ENCODE results near the gene PLA2G2A. TPM values are rescaled to one million over a fixed set of nuclear protein-coding genes. Genes with fewer than 3 reads are reported as not detected.
"Not testable (repeated sequence)": the region's sequence is repeated elsewhere in the genome, so short reads cannot be mapped to it uniquely, and the experiment has no call there.

The PLA2G2A gene, protein sequence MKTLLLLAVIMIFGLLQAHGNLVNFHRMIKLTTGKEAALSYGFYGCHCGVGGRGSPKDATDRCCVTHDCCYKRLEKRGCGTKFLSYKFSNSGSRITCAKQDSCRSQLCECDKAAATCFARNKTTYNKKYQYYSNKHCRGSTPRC
- total RNA-seq = not detected

DNA sequence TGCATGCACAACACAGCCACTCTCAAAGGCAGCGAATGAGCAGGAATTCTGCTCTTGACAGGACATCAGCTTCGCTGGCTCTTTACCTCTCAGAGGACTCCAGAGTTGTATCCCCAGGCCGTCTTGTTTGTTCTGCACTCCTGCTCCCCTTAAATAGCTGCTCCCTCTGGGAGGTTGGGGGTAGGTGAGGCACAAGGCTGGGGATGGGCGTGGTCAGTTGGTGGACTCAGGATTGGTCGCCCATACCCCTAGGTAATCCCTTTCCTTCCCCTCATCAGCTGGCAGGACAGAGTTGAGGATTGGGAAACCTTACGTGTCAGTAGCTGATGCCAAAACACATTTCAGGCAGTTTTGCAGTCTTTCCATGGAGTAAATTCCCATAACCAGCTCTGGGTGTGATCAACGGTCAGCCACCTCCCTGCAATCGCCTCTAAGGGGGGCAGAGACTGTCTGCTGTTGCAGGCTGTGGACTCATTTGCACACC lies at the start of gene PLA2G2A:
Gene PLA2G2A, minus strand, starts transcription at position 125 of the 484 bp plus-strand sequence. CDS start 845 bp downstream, outside the sequence.
- DNase-seq (ENCODE audit: low spot score in 2 of 2) = no peak
- no peak for FAIRE-seq

DNA sequence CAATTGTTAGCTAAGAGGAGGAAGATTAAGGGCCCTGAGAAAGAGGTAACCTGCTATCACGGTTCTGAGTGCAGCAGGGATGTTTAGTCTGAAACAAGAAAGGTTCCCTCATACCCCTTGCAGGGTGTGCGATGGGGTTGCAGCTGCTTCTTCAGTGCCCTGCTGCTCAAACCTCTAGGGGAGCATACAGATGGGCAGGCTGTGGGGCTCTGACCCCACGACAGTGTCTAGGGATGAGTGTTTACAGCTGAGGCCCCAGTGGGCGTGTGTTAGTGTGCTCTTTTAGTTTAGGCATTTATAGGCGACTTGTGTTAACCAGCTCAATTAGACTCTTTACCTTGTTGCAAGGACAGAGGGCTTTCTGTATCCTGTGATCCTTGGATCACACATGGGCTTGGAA lies 49.3 kb upstream of the PLA2G2A start:
- FAIRE-seq (no peak), DNase-seq (ENCODE audit: low spot score in 2 of 2) (no peak)

DNA sequence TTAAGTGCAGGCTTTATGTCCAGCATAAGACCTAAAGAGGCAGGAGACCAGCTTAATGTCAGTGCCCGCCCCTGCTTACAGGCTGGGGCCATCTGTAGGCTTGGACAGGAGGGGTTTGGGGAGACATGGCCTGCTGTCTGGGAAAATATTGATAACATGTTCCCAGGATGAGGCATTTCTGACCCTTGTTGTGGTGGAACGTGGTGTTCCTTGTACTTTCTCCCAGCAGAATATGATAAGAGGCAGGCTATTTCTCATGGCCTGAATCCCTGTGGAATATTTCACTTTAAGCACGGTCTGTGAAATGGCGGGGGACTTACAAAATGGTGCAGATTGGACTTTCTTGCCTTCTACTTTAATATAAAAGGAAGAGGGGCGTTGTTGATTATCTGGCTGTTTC lies 48.7 kb upstream of the PLA2G2A start:
- FAIRE-seq = no peak
- DNase-seq (ENCODE audit: low spot score in 2 of 2) = no peak

DNA sequence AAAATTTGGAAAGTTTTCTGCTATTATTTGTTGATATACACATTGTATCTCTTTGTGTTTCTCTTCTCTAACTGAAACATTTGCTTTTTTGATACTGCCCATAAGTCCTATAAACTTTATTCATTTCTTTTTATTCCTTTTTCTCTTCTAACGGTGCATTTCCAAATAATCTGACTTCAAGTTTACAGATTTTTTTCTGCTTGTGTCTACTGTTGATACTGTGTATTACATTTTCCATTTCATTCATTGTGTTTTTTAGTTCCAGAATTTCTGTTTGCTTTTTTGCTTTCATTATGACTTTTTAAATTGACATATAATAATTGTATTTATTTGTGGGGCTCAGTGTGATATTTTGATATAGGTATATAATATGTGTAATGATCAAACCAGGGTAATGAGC lies 38.3 kb upstream of the PLA2G2A start:
- DNase-seq (ENCODE audit: low spot score in 2 of 2) (no peak), FAIRE-seq (no peak)

DNA sequence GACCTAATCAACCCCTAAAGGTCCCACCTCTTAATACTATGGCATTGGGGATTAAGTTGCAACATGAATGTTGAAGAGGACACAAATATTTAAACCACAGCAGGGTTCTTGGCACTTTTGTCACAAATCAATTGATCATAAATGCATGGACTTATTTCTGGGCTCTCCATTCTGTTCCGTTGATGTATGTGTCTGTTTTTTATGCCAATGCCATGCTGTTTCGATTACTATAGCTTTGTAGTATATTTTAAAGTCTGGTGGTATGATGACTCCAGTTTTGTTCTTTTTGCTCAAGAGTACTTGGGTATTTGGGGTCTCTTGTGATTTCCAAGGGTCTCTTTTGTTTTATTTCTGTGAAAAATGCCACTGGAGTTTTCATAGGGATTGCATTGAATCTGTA lies 34.7 kb upstream of the PLA2G2A start:
- DNase-seq (ENCODE audit: low spot score in 2 of 2) = no peak
- no peak for FAIRE-seq

DNA sequence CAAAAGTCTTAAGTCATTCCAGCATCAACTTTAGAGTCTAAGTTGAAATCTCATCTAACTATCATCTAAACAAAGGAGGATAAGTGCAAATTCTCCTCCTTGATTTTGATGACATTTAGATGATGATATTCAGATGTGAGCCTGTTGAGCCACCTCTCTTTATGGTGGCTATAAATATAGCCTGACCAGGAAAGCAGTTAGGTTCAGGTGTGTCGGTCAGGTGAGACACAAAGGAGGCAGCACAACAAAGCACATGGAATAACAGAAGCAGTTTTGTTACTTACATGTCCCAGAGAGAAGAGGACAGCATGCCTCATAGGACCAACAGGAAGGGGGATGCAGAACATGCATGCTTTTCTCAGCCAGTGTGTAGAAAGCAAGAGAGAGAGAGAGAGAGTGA lies 30.6 kb upstream of the PLA2G2A start:
- no peak for FAIRE-seq
- DNase-seq (ENCODE audit: low spot score in 2 of 2) = no peak

DNA sequence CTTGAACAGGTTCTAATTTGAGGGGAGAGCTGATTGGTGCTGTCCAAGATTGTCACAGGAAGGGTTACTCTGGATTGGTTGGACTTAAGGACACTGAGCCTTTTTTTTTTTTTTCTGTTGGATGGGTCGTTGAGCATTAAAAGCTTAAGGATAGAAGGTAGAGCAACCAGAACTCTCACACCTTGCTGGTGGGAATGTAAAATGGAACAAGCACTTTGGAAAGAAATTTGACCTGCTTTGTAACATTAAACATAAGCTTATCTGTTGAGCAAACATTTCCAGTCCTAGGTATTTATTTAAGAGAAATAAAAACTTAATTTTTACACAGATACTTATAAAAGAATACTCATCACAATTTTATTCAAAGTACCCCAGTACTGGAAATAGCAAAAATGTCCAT lies 29.8 kb upstream of the PLA2G2A start:
- no peak for FAIRE-seq

DNA sequence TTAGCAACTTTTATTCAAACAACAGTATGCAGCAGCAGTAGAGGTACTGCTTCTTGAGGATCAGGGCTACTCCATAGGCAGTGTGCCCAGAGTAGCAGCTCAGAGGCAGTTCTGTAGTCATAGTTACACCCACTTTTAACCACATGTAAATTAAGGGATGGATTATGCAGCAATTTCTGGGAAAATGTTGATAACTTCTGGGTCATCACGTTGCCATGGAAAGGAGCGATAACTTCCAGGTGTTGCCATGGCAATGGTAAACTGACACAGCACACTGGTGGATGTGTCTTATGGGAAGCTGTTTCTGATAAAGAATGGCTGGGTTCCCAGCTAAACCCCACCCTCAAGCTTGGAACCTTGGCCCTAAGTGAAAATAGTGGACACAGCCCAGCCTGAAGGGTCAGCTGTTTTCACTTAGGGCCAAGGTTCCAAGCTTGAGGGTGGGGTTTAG lies 29.0 kb upstream of the PLA2G2A start:
- FAIRE-seq (no peak), DNase-seq (ENCODE audit: low spot score in 2 of 2) (no peak)

More for the DNA sequence above, 29.8 kb upstream of the PLA2G2A start:
- DNase-seq (ENCODE audit: low spot score in 2 of 2) = no peak

DNA sequence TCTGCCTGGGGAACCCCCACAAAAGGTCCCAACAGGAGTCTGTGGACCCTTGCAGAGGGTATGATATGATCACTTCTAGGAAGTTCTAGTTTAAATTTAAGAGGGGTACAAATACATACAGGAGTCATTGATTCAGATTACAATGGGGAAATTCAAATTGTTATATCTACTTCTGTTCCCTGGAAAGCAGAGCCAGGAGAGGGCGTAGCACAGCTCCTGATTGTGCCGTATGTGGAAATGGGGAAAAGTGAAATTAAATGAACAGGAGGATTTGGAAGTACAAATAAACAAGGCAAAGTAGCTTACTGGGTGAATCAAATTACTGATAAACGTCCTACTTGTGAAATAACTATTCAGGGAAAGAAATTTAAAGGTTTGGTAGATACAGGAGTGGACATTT lies 19.4 kb upstream of the PLA2G2A start:
- not testable (repeated sequence) for FAIRE-seq; DNase-seq (ENCODE audit: low spot score in 2 of 2)

DNA sequence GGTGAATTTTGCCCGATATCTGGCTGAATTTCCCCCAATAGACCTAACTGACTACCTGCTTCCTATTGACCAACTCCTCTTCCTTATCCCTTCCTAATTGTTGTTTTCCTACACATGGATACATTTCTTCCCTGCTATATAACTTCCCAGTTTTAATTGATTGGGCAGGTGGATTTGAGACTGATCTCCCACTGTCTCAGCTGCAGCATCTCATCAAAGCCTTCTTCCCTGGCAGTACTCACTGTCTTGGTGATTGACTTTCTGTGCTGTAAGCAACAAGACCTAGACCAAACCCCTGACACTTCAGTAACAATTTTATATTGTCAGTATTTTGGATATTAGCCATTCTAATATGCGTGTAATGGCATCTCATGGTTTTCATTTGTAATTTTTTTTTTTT lies 11.3 kb upstream of the PLA2G2A start:
- DNase-seq (ENCODE audit: low spot score in 2 of 2) (no peak), FAIRE-seq (no peak)

DNA sequence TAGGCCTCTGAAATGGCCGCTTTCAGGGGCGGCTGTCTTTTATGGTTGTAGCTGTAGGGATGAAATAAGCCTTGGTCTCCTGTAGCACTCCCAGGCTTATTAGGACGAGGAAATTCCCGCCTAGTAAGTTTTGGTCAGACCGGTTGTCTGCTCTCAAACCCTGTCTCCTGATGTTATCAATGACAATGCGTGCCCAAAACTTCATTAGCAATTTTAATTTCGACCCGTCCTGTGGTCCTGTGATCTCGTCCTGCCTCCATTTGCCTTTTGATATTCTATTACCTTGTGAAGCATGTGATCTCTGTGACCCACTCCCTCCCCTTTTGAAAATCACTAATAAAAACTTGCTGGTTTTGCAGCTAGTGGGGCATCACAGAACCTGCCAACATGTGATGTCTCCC lies 10.8 kb upstream of the PLA2G2A start:
- not testable (repeated sequence) for DNase-seq (ENCODE audit: low spot score in 2 of 2); FAIRE-seq

DNA sequence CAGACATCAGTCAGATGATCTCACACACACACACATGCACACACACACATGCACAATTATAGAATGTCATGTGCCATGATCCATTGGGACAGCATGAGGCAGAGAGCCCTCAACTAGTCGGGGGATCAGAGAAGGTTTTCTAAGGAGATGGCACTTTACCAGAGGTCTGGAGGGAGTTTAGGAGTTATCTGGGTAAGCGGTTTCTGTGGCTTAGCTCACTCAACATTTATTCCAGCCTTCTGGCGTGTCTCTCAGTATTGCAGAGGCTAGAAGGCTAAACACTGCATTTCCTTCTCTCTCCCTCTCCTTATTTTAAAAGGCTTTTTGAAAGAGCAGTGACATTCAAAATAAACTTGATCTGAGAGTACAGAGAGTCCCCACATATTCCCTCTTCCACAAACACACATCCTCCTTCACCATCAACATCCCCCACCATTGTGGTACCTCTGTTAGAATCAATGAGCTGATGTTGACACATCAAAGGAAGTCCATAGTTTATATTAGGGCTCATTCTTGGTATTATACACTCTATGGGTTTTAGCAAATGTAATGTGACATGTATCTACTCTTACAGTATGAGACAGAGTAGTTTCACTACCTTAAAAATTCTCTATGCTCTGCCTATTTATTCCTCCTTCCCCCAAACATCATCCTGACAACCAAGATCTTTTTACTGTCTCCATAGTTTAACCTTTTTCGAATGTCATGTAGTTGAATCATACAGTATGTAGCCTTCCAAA lies 9.0 kb upstream of the PLA2G2A start:
- no peak for FAIRE-seq
- no peak for DNase-seq (ENCODE audit: low spot score in 2 of 2)

DNA sequence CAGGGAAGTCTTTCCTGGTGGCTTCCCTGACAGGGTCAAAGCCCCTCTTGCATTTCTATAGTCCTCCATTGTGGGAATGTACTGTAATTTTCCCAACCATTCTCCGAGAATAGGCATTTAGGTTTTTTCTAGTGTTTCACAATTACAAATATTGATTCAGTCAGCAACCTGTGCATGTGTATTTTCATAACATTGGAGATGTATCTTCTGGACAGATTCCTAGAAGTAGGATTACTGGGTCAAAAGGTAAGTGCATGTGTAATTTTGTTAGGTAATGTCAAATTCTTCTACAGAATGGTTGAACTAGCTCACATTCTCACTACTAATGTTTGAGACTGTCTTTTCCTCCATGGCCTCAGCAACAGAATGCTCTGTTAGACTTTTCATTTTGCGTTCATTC lies 8.3 kb upstream of the PLA2G2A start:
- DNase-seq (ENCODE audit: low spot score in 2 of 2) = no peak
- no peak for FAIRE-seq

DNA sequence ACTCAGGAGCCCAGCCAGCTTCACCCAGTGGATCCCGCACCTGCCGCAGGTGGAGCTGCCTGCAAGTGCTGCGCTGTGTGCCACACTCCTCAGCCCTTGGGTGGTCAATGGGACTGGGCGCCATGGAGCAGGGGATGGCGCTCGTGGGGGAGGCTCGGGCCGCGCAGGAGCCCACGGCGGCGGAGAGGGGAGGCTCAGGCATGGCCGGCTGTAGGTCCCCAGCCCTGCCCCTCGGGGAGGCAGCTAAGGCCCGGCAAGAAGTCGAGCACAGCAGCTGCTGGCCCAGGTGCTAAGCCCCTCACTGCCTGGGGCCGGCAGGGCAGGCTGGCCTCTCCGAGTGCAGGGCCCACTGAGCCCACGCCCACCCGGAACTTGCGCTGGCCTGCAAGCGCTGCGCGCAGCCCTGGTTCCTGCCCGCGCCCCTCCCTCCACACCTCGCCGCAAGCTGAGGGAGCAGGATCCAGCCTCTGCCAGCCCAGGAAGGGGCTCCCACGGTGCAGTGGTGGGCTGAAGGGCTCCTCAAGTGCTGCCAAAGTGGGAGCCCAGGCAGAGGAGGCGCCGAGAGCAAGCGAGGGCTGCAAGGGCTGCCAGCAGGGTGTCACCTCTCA lies 5.1 kb upstream of the PLA2G2A start:
- not testable (repeated sequence) for FAIRE-seq; DNase-seq (ENCODE audit: low spot score in 2 of 2)

DNA sequence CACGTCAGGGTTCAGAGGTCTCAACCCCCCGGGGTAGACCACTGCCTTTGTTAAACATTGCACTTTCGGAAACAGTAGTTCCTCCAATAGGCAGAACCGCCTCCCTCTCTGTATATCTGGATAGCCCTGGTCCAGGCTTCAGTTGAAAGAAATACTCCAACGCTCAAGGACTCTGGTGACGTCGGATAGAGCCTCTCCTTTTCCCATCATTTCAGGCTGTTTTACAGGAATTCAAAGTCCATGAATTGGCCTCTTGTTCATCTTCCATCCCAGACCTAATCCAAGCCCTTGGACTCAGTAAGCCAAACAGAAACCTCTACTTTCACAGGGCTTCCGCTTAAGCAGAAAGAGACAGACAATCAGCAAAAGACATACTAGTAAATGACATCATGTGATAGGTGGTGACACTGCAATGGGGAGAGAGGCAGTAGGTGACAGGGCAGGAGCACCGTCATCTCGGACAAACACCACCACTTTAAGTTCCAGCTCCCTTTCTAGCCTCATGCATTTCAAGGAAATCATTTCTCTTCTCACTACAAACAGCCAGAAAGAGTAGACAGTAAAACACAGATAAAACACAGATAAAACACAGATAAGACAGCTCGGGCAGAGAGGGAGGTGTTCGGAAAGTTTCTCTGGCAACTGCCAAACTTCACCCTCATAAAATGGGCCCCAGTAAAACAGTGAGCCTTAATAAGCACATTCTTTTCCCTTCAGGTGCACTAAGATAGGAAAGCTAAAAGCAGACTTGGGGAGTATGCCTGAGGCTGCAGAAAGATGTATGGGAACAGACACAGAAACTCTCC lies 2.3 kb upstream of the PLA2G2A start:
- DNase-seq (ENCODE audit: low spot score in 2 of 2) (no peak), FAIRE-seq (no peak)

DNA sequence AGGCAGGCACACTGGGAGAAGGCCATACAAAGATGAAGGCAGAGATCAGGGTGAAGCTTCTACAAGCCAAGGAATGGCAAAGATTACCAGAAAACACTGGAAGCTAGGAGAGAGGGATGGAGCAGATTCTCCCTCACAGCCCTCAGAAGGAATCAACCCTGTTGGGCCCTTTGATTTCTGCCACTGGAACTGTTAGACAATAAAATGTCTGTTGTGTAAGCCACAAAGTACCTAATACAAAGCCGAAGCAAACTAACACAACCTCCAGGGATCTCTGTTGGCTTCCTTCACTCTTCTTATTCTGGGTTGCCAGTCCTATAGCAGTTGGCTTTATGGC lies 1.7 kb upstream of the PLA2G2A start:
- DNase-seq (ENCODE audit: low spot score in 2 of 2) (no peak), FAIRE-seq (no peak)

DNA sequence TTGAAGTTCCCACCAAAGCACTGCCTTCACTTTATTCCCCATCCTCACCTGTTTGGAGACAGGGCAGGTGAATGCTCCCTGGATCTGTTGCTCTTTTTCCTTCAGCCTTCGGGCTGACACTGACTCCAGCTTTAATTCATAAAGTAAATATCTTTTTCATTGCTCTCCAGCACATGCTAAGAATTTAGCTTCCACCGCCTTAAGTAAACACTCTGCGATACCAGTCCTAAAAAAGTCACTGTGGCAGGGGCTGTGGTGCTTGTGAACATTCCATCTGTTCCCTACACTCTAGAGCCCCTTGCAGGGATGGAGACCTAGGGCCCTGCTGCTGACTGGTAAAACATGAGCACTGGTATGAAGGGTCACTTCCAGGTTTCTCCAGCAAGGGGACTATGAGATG lies 896 bp upstream of the PLA2G2A start:
- DNase-seq (ENCODE audit: low spot score in 2 of 2) (no peak), FAIRE-seq (no peak)

DNA sequence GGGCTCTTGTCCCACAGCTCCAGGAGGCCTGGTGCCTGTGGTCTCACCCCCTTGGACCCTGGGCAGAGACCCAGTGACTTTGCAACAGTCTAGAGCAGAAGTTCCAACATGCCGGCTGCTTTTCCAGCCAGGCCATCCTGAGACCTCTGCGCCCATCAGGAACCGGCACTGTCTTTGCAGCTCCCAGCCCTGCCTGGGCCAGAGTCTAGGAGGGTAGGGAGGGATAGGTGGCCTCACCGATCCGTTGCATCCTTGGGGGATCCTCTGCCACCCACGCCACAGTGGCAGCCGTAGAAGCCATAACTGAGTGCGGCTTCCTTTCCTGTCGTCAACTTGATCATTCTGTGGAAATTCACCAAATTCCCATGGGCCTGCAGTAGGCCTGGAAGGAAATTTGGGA lies 1.3 kb downstream of the PLA2G2A start:
- FAIRE-seq (no peak), DNase-seq (ENCODE audit: low spot score in 2 of 2) (no peak)

DNA sequence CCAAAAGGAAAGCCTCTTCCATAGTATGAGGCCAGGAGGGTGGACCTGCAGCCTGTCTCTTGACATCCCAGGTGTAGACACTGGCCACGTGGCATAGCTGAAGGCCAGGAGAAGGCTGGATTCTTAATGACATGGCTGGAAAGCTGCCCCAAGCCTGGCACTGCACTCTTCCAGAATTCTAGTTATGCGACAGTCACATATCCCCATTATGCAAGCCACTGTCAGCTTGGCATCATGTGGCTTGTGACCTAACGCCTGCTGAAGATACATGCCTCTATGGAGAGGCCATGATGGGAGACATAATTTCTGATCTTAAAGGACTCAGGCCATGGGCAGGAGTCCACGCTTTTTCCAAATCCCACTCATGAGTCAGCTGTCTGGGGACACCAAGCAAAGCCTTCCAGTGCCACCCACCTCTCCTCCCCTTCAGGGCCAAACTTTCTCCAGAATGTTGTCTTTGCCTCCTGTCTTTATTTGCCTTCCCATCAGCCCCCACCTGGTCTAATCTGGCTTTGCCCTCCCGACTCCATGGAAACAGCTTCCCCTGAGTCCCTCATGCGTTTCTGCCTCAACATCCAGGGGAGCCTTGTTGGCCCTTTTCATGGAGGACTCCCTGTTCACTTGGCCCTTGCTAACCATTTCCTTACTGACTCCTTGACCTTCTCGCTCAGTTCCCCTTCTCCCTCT lies 3.0 kb downstream of the PLA2G2A start:
- FAIRE-seq (no peak), DNase-seq (ENCODE audit: low spot score in 2 of 2) (no peak)

DNA sequence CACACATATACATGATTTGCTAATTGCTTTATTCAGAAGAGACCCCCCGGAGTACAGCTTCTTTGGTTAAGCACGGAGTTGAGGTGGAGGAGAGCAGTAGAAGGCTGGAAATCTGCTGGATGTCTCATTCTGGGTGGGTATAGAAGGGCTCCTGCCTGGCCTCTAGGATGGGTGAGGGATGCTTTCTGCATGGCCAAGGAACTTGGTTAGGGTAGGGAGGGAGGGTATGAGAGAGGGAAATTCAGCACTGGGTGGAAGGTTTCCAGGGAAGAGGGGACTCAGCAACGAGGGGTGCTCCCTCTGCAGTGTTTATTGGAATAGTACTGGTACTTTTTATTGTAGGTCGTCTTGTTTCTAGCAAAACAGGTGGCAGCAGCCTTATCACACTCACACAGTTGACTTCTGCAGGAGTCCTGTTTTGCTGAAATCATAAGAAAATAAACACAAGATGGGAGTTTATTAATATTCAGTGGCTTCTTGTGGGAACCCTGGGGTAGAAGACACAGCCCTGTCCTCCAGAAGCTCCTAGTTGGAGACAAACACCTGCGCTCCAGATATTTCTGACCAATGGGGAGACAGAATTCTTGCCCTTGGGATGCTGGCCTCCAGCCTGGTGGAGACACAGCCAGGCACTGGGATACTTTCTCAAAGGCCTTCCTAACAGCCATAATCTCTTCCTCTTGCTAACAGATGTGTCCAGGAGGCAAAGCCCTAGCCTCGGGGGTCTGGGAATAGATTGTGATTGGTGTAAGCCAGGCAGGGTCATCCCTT lies 3.8 kb downstream of the PLA2G2A start:
- FAIRE-seq (no peak), DNase-seq (ENCODE audit: low spot score in 2 of 2) (no peak)

All from frontal cortex (tissue), 4 donors.